HG02571 (cell line): Measurements from ENCODE around the gene HSPA14.
"Not testable (repeated sequence)": the region's sequence is repeated elsewhere in the genome, so short reads cannot be mapped to it uniquely, and the experiment has no call there.

Source experiments
- ATAC-seq: cut with Tn5 transposase; IDR thresholded peaks from one replicate; pipeline ENCODE4 v1.9.1; 2021; ENCODE audit warnings: mild to moderate bottlenecking, moderate library complexity; ENCODE audit not compliant: unreplicated experiment

The HSPA14 gene

GRCh38 chr10:14837003-14837756, 926 bp upstream of the HSPA14 start:
- ATAC-seq = no peak

GRCh38 chr10:14838582-14839304, 637 bp downstream of the HSPA14 start:
- peak; percentile 4 for ATAC-seq

GRCh38 chr10:14839305-14839695, 1.2 kb downstream of the HSPA14 start:
- no peak for ATAC-seq

- ATAC-seq = no peak
Observed at GRCh38 chr10:14840178-14840577, 2.1 kb downstream of the HSPA14 start.

GRCh38 chr10:14843327-14843988, 5.4 kb downstream of the HSPA14 start:
- ATAC-seq = no peak

- ATAC-seq = no peak
Observed at GRCh38 chr10:14844948-14845347, 6.8 kb downstream of the HSPA14 start.

GRCh38 chr10:14852236-14852635, 14.1 kb downstream of the HSPA14 start:
- no peak for ATAC-seq

GRCh38 chr10:14855453-14855852, 17.3 kb downstream of the HSPA14 start:
- no peak for ATAC-seq

GRCh38 chr10:14858338-14858960, 20.3 kb downstream of the HSPA14 start:
- ATAC-seq = no peak

- no peak for ATAC-seq
Observed at GRCh38 chr10:14859043-14859442, 20.9 kb downstream of the HSPA14 start.

GRCh38 chr10:14859775-14860174, 21.7 kb downstream of the HSPA14 start:
- ATAC-seq = no peak

GRCh38 chr10:14860791-14861190, 22.7 kb downstream of the HSPA14 start:
- ATAC-seq = no peak

GRCh38 chr10:14864466-14864865, 26.4 kb downstream of the HSPA14 start:
- ATAC-seq = not testable (repeated sequence)

GRCh38 chr10:14864871-14865270, 26.8 kb downstream of the HSPA14 start:
- not testable (repeated sequence) for ATAC-seq

GRCh38 chr10:14873090-14873760, 35.1 kb downstream of the HSPA14 start:
- no peak for ATAC-seq

- ATAC-seq = no peak
Observed at GRCh38 chr10:14875941-14876340, 37.8 kb downstream of the HSPA14 start.

- no peak for ATAC-seq
Observed at GRCh38 chr10:14876764-14877163, 38.7 kb downstream of the HSPA14 start.

- ATAC-seq = peak; percentile 91
Observed at GRCh38 chr10:14878266-14879123, 40.4 kb downstream of the HSPA14 start, which contains the start of gene SUV39H2. SUV39H2 (plus strand) TSS chr10:14878866; CDS start chr10:14878889, 23 bp downstream.

GRCh38 chr10:14879124-14879927, 41.2 kb downstream of the HSPA14 start:
- ATAC-seq = no peak
